ENCODE measurements around the gene PICK1. TPM values are rescaled to one million over a fixed set of nuclear protein-coding genes. Genes with fewer than 3 reads are reported as not detected.
A peak's percentile ranks its signal among the peaks of the same experiment; 100 is the strongest.

The PICK1 gene
- polyA plus RNA-seq, 1 donor (not counting 4 experiments of a cell fraction or from before 2014, with no cell fraction given): 26.8 TPM

DNA sequence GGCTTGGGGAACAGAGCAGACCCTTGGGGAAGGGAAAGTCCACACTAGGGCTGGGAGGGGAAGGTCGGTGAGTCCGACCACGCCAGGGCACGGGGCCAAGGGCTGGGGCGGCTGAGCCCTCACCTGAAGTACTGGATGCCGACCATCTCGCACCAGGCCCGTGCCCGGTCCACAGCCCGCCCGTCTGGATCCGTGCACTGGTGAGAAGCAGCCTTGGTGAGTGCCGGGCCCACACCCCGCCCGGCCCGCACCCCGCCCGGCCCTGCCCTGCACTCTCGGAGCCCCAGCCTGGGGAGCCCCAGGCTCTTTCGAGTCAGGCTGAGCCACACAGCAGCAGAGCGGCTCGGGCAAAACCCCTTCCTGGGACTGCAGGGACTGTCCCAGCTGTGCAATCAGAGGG is 55.2 kb downstream of the PICK1 start:
- H3K4me1 ChIP-seq (ENCODE audit: control insufficient read depth, extremely low read depth, insufficient read depth, low read length): peaks cover 30% of the 10 kb centered on the region
- dilution Hi-C loops (cut with MboI; ENCODE audit: extremely low pct_ligation_motif_present, low sequenced_read_pairs): no loop called here

DNA sequence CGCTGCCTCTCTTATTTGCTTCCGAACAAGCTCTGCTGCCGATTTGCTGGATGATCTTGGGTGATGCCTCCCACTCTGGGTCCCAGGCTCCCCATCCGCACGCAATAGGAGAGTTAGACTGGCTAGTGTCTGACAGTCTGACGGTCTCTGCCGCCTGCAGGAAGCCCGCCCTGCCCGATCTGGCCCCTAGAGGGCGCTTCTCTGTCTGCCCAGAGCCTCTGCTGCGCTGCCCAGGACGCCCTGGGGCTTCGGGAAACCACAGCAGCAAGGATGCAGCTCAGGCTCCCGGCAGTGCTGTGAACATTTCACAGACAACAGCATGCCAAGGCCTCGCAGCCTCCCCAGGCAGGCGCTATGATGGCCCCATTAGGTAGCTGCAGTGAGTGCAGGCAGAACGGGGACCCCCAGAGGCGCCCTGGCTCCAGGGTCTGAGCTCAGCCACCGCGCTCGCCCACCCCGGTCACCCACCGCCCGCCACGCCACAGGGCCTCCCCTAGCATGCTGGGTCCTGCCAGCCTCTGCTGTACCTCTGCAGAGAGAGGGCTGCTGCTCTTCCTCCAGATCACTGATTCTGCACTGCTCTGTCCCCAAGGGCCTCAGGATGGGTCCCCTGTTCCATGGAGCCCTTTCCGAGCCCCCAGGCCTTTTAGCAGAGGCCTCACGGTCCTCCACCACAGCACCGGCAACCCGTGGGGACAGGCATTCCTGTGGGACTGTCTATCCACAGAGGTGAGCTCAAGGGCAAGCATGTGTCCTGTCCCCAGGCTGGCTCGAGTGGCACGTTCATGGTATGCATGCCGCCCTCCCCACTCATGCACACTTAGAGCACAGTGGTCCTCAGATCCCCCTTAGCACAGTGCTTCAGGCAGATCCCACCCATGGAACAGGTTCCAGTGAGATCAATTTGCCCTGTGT is 57.5 kb downstream of the PICK1 start:
- FAIRE-seq: peak; percentile 81

More for the DNA sequence above, 55.2 kb downstream of the PICK1 start:
- no peak for FAIRE-seq
- Histone ChIP-seq H3K79me2 (ENCODE audit: control insufficient read depth, insufficient read depth, low read length) (no peaks in the 10 kb centered on the region), H2AFZ (ENCODE audit: control insufficient read depth, low read length) (peak overlapping the region; percentile 40), H3K27ac (ENCODE audit: control insufficient read depth, insufficient read depth, low read length) (no peak overlapping the region), H3K9me1 (ENCODE audit: control insufficient read depth, extremely low read depth, insufficient read depth, low read length) (no peaks in the 10 kb centered on the region), H3K27me3 (ENCODE audit: control insufficient read depth, extremely low read depth, insufficient read depth, low read length) (no peaks in the 10 kb centered on the region), H3K4me2 (ENCODE audit: control insufficient read depth, extremely low read depth, insufficient read depth, low read depth, low read length) (no peak overlapping the region), H3K4me3 (ENCODE audit: control insufficient read depth in 2 of 3, extremely low read depth in 1 of 3, insufficient read depth in 2 of 3, low read depth in 1 of 3, low read length in 3 of 3) (no peak overlapping the region), H4K20me1 (ENCODE audit: control insufficient read depth, extremely low read depth, insufficient read depth, low read length) (no peaks in the 10 kb centered on the region), H3K9ac (ENCODE audit: control insufficient read depth, extremely low read depth, insufficient read depth, low read length) (no peak overlapping the region), H3K36me3 (ENCODE audit: control insufficient read depth in 2 of 2, extremely low read depth in 1 of 2, insufficient read depth in 2 of 2, low read length in 2 of 2) (peaks cover 0 to 3% of the 10 kb centered on the region in 2 experiments), H3K9me3 (ENCODE audit: control insufficient read depth, low read depth, low read length) (no peaks in the 10 kb centered on the region)
- no peak for TF ChIP-seq CTCF (optimal IDR thresholded peaks at IDR 0.05 in 1 of 3, IDR thresholded peaks at IDR 0.05 in 1 of 3, conservative IDR thresholded peaks at IDR 0.05 in 1 of 3; ENCODE audit: extremely low read depth in 1 of 3, insufficient read depth in 2 of 3, low read length in 3 of 3)
- TF ChIP-seq EZH2 (IDR thresholded peaks at IDR 0.05; ENCODE audit: low read length): no peak
- no peak for DNase-seq (ENCODE audit: low read depth, low spot score)

More for the DNA sequence above, 57.5 kb downstream of the PICK1 start:
- Histone ChIP-seq H3K4me3 (ENCODE audit: control insufficient read depth in 2 of 3, extremely low read depth in 1 of 3, insufficient read depth in 2 of 3, low read depth in 1 of 3, low read length in 3 of 3) (no peak overlapping the region), H2AFZ (ENCODE audit: control insufficient read depth, low read length) (no peak overlapping the region), H3K9me3 (ENCODE audit: control insufficient read depth, low read depth, low read length) (no peaks in the 10 kb centered on the region), H4K20me1 (ENCODE audit: control insufficient read depth, extremely low read depth, insufficient read depth, low read length) (no peaks in the 10 kb centered on the region), H3K27me3 (ENCODE audit: control insufficient read depth, extremely low read depth, insufficient read depth, low read length) (no peaks in the 10 kb centered on the region), H3K9ac (ENCODE audit: control insufficient read depth, extremely low read depth, insufficient read depth, low read length) (no peak overlapping the region), H3K4me2 (ENCODE audit: control insufficient read depth, extremely low read depth, insufficient read depth, low read depth, low read length) (no peak overlapping the region), H3K9me1 (ENCODE audit: control insufficient read depth, extremely low read depth, insufficient read depth, low read length) (no peaks in the 10 kb centered on the region), H3K79me2 (ENCODE audit: control insufficient read depth, insufficient read depth, low read length) (no peaks in the 10 kb centered on the region), H3K4me1 (ENCODE audit: control insufficient read depth, extremely low read depth, insufficient read depth, low read length) (peaks cover 30% of the 10 kb centered on the region), H3K36me3 (ENCODE audit: control insufficient read depth in 2 of 2, extremely low read depth in 1 of 2, insufficient read depth in 2 of 2, low read length in 2 of 2) (peaks cover 0 to 3% of the 10 kb centered on the region in 2 experiments), H3K27ac (ENCODE audit: control insufficient read depth, insufficient read depth, low read length) (no peak overlapping the region)
- dilution Hi-C loops (cut with MboI; ENCODE audit: extremely low pct_ligation_motif_present, low sequenced_read_pairs): no loop called here
- TF ChIP-seq CTCF (optimal IDR thresholded peaks at IDR 0.05 in 1 of 3, IDR thresholded peaks at IDR 0.05 in 1 of 3, conservative IDR thresholded peaks at IDR 0.05 in 1 of 3; ENCODE audit: extremely low read depth in 1 of 3, insufficient read depth in 2 of 3, low read length in 3 of 3) (peak; percentile 92 to 98 (median 94)), EZH2 (IDR thresholded peaks at IDR 0.05; ENCODE audit: low read length) (no peak)
- DNase-seq (ENCODE audit: low read depth, low spot score): peak; percentile 30

Data from keratinocyte (primary cell).